D721Med (cell line): ENCODE measurements around the gene TNFSF9.

ENCODE experiments used
- DNase-seq: peaks from one replicate; pipeline ENCODE4 v3.0.0; 2011; ENCODE audit warnings: low spot score; ENCODE audit not compliant: insufficient read length
- FAIRE-seq: peaks from 2 replicates; lab custom pipeline; 2011; peaks lifted over from hg19 to GRCh38; lab: Jason Lieb, UNC
- TF ChIP-seq, protein P1 (sequence below): IDR thresholded peaks from 2 replicates; pipeline ENCODE4 v1.5.1; 2012; ENCODE audit warnings: mild to moderate bottlenecking, control low read depth; ENCODE audit not compliant: insufficient read depth; ENCODE audit errors: missing control alignments

Gene TNFSF9

DNA sequence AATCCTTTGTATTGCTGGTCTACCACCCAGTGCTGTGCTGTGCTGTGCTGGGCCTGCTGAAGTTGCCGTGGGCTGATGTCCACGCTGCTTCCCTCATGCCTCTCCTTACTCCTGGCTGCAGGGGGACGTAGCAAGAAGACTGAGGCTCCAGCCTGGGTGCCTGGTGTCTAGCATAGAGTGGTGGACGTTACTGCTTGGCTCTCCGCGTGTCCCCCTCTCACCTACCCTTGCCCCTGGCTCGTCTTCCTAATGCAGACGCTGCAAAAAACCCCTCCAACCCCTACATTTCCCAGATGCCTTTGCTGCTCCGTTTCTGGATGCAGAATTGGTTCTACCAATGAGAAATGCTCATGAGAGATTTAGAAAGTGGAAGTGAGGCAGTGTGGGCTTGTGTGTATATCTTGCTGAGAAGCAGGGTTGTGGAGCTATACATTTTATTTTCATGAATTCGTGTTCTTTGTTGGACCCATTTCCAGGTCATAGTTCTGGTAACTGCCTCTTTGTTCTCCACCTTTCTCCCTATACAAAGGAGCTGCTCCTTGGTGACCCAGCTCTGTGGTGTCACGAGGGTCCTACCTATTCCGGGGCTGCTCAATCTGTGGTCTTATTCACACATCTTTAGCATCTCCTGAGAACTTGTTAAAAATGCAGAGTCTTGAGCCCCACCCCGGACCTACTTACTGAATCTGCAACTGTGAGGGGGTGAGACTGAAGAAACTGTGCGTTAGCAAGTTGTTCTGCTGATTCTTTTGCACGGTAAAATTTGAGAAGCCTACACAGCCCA is 41.4 kb upstream of the TNFSF9 start:
- no peak for DNase-seq
- TF ChIP-seq, protein P1, sequence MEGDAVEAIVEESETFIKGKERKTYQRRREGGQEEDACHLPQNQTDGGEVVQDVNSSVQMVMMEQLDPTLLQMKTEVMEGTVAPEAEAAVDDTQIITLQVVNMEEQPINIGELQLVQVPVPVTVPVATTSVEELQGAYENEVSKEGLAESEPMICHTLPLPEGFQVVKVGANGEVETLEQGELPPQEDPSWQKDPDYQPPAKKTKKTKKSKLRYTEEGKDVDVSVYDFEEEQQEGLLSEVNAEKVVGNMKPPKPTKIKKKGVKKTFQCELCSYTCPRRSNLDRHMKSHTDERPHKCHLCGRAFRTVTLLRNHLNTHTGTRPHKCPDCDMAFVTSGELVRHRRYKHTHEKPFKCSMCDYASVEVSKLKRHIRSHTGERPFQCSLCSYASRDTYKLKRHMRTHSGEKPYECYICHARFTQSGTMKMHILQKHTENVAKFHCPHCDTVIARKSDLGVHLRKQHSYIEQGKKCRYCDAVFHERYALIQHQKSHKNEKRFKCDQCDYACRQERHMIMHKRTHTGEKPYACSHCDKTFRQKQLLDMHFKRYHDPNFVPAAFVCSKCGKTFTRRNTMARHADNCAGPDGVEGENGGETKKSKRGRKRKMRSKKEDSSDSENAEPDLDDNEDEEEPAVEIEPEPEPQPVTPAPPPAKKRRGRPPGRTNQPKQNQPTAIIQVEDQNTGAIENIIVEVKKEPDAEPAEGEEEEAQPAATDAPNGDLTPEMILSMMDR, result no peak
- FAIRE-seq, result no peak

DNA sequence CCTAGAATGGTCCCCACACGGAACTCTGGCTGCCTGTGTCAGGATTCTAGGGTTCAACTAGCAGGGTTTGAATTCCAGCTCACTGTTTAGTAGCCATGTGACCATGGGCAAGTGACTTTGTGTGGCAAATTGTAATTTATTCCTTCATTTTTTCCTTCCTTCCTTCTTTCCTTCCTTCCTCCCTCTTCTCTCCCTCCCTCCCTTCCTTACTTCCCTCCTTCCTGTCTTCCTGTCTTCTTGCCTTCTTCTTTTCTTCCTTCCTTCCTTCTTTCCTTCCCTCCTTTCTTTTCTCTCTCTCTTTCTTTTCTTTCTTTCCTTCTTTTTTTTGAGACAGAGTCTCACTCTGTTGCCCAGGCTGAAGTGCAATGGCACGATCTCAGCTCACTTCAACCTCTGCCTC is 40.7 kb upstream of the TNFSF9 start:
- TF ChIP-seq, protein P1, result no peak
- DNase-seq (no peak), FAIRE-seq (no peak)

DNA sequence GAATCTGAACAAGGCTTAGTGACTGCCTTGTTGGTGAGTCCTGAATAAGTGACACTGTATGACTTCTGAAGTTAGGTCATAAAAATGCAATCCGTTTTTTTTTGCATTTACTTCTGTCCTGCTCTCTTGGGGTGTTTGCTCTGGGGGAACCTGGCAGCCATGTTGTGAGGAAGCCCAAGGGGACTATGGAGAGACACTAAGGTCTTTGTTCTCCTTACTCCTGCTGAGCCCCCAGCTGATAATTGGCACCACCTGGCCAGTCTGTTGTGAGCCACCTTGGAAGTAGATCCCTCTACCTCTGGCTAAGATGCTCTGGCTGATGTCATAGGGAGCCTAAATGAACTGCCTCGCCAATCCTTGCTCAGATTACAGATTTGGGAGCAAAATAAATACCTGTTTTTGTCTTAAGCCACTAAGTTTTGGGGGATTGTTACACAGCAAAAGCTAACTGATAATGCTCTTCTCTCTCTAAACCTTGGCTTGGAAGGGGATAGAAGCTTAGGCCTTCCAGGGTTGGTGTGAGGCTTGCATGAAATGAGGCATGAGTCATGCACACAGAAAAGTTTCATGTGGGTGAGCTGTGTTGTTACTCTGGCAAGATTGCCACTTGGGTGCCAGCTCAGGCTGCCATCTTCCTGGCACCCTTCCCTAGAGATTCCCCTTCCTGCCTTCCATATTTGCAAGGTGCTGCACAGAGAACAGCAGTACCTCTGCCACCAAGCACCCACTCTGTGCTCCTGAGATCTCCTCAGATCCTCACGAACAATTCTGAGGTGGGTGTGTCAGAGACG is 38.8 kb upstream of the TNFSF9 start:
- DNase-seq, result no peak
- FAIRE-seq, result no peak
- TF ChIP-seq, protein P1, result no peak

DNA sequence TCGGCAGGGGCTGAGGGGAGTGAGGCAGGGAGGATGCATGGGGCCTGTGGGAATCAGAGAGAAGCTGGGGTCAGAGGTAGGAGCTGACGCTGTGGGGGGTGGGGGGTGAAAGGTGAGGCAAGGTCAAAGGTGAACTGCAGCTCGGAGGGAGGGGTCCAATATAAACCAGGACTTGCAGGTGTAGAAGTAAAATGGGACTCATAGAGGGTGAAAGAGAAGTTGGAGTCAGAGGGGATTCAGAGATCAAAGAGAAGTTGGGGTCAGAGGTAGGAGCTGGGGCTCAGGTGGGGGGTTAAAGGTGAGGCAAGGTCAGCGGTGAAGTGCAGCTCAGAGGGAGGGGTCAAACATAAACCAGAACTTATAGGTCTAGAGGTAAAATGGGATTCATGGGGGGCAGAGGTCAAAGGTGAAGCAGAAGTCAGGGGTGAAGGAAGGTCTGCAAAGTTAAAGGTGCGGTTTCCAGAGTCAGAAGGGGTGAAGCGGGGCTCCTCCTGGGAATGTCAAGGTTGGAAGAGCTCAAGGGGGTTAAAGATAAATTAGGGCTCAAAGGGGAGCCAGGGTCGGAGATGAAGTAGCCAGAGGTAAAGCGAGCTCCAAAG is 36.3 kb upstream of the TNFSF9 start:
- TF ChIP-seq, protein P1, result no peak
- FAIRE-seq, result no peak
- no peak for DNase-seq

DNA sequence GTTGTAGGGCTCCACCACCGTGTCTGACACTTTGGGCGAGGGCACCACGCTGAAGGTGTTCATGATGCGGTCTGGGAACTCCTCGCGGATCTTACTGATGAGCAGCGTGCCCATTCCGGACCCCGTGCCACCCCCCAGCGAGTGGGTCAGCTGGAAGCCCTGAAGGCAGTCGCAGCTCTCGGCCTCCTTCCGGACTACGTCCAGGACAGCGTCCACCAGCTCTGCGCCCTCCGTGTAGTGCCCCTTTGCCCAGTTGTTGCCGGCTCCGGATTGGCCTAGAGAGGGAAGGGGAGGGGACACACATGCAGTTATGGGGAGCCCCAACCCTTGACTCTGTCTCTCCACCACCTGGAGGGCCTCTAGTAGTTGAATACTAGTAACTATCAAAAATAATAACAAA is 34.9 kb upstream of the TNFSF9 start:
- DNase-seq, result no peak
- TF ChIP-seq, protein P1, result no peak
- FAIRE-seq, result no peak

DNA sequence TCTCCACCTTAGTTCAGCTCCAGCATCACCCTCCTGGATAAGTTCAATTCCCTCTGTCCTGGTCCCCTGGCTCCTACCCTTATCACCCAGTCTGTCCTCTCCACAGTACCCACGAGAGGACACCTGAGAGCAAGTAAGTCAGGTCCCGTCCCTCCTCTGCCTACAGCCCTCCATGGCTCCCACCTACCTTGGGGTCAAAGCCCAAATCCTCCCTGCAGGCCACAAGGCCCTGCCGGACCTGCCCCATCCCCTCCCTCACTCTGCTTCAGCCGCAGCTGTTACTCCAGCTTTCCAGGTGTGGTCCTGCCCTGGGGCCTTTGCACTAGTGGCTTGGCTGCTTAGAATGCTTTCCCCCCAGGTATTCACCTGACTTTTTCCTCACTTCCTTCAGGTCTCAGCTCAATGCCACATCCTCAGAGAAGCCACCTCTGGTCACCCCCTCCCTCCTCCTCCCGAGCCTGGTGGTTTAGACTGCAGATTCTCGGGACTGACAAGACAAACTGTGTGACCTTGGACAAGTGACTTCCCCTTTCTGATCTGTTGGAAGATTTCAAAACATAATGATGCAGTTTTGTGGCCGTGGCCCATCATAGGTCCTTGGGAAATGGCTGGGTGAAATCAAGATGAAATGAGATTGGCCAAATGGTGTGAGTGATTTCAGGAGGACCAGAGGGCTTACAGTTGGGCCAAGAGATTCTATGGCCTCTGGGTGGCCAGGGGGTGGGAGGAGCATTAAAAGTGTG is 32.4 kb upstream of the TNFSF9 start:
- no peak for DNase-seq
- TF ChIP-seq, protein P1, result no peak
- FAIRE-seq, result no peak
